Trophoblast cell (in vitro differentiated cells and primary cell): Measurements from ENCODE around the gene MYH3.
A peak's percentile ranks its signal among the peaks of the same experiment; 100 is the strongest.

Source experiments
- DNase-seq, 2 donors: peaks; one replicate each; pipeline ENCODE4 v3.0.0-alpha.2; 2016
- H2AFZ ChIP-seq: 2 replicates; pipeline ENCODE4 v1.6.1; 2013; ENCODE audit warnings: low read length, moderate library complexity, mild to moderate bottlenecking; ENCODE audit not compliant: insufficient read depth, poor library complexity
- H2AK5ac ChIP-seq: 2 replicates; pipeline ENCODE4 v1.6.1; 2013; ENCODE audit warnings: mild to moderate bottlenecking, low read length
- H2BK120ac ChIP-seq: 2 replicates; pipeline ENCODE4 v1.6.1; 2013; ENCODE audit warnings: low read length, mild to moderate bottlenecking, moderate library complexity; ENCODE audit not compliant: insufficient read depth, poor library complexity
- H2BK12ac ChIP-seq: 2 replicates; pipeline ENCODE4 v1.6.1; 2013; ENCODE audit warnings: mild to moderate bottlenecking, low read length, moderate library complexity
- H2BK5ac ChIP-seq: 2 replicates; pipeline ENCODE4 v1.6.1; 2013; ENCODE audit warnings: low read length, low read depth, moderate library complexity, mild to moderate bottlenecking; ENCODE audit not compliant: poor library complexity
- H3K14ac ChIP-seq: 2 replicates; pipeline ENCODE4 v1.6.1; 2013; ENCODE audit warnings: mild to moderate bottlenecking, low read length
- H3K18ac ChIP-seq: 2 replicates; pipeline ENCODE4 v1.6.1; 2013; ENCODE audit warnings: mild to moderate bottlenecking, low read length
- H3K23ac ChIP-seq: 2 replicates; pipeline ENCODE4 v1.6.1; 2013; ENCODE audit warnings: low read length
- H3K27ac ChIP-seq: 2 replicates; pipeline ENCODE4 v1.5.1; 2013; ENCODE audit warnings: low read depth, mild to moderate bottlenecking, inconsistent platforms, low read length, moderate library complexity
- H3K27me3 ChIP-seq: 2 replicates; pipeline ENCODE4 v1.6.1; 2013; ENCODE audit warnings: inconsistent platforms, mild to moderate bottlenecking, low read length, moderate library complexity; ENCODE audit not compliant: insufficient read depth
- H3K36me3 ChIP-seq, 2 experiments: 1 replicate in 1 of 2; 2 replicates in 1 of 2; pipeline ENCODE4 v1.6.1; 2013; ENCODE audit warnings: low read length in 2 of 2, mild to moderate bottlenecking in 2 of 2, moderate library complexity in 1 of 2; ENCODE audit not compliant: insufficient read depth in 2 of 2, control insufficient read depth in 1 of 2
- H3K4ac ChIP-seq: 2 replicates; pipeline ENCODE4 v1.6.1; 2013; ENCODE audit warnings: low read depth, mild to moderate bottlenecking, low read length, moderate library complexity
- H3K4me1 ChIP-seq, 2 experiments: 1 replicate in 1 of 2; 2 replicates in 1 of 2; pipeline ENCODE4 v1.6.1; 2013; ENCODE audit warnings: low read length in 2 of 2, mild to moderate bottlenecking in 2 of 2, moderate library complexity in 1 of 2; ENCODE audit not compliant: insufficient read depth in 2 of 2, control insufficient read depth in 1 of 2
- H3K4me2 ChIP-seq: 2 replicates; pipeline ENCODE4 v1.6.1; 2013; ENCODE audit warnings: inconsistent platforms, mild to moderate bottlenecking, low read length, moderate library complexity
- H3K4me3 ChIP-seq: 2 replicates; pipeline ENCODE4 v1.5.1; 2013; ENCODE audit warnings: mild to moderate bottlenecking, low read depth, low read length, inconsistent platforms
- H3K79me1 ChIP-seq: one replicate; pipeline ENCODE4 v1.6.1; 2013; ENCODE audit warnings: low read length
- H3K79me2 ChIP-seq: 2 replicates; pipeline ENCODE4 v1.6.1; 2013; ENCODE audit warnings: low read length, mild to moderate bottlenecking; ENCODE audit not compliant: control insufficient read depth, insufficient read depth, poor library complexity
- H3K9ac ChIP-seq: 2 replicates; pipeline ENCODE4 v1.6.1; 2013; ENCODE audit warnings: mild to moderate bottlenecking, low read length
- H3K9me3 ChIP-seq: 2 replicates; pipeline ENCODE4 v1.6.1; 2013; ENCODE audit warnings: low read depth, mild to moderate bottlenecking, control low read depth, inconsistent platforms, low read length; ENCODE audit not compliant: insufficient read depth
- H4K12ac ChIP-seq: 2 replicates; pipeline ENCODE4 v1.6.1; 2013; ENCODE audit warnings: low read depth, mild to moderate bottlenecking, low read length, moderate library complexity
- H4K8ac ChIP-seq: 2 replicates; pipeline ENCODE4 v1.6.1; 2013; ENCODE audit warnings: low read depth, mild to moderate bottlenecking, low read length, moderate library complexity
- H4K91ac ChIP-seq: one replicate; pipeline ENCODE4 v1.6.1; 2013; ENCODE audit warnings: low read depth, mild to moderate bottlenecking, low read length, moderate library complexity
- WGBS: extraction: QIAGEN DNeasy Blood & Tissue Kit; methylation state at CpG from one replicate; pipeline ENCODE4 v1.1.7; 2013; ENCODE audit warnings: missing lambda C conversion rate; ENCODE audit not compliant: insufficient read length, insufficient coverage; ENCODE audit errors: extremely low coverage; 5-methylcytosine and 5-hydroxymethylcytosine counted together

MYH3 gene

GRCh38 chr17:10622617-10623485, 34.3 kb downstream of the MYH3 start:
- no peak overlapping the region for H3K23ac ChIP-seq
- H4K12ac ChIP-seq = no peak overlapping the region
- H3K79me2 ChIP-seq = no peaks in the 10 kb centered on the region
- no peak overlapping the region for H3K9ac ChIP-seq
- H3K4me3 ChIP-seq = no peak overlapping the region
- H3K79me1 ChIP-seq = no peaks in the 10 kb centered on the region
- no peak overlapping the region for H2BK12ac ChIP-seq
- no peak overlapping the region for H3K27ac ChIP-seq
- no CpG with 5 or more reads among the region's 14 CpGs for WGBS
- no peak overlapping the region for H3K18ac ChIP-seq
- H3K14ac ChIP-seq = no peak overlapping the region
- H3K27me3 ChIP-seq = no peaks in the 10 kb centered on the region
- H2BK120ac ChIP-seq = no peak overlapping the region
- H3K4ac ChIP-seq = no peak overlapping the region
- no peaks in the 10 kb centered on the region for H3K36me3 ChIP-seq
- no peak overlapping the region for H4K91ac ChIP-seq
- DNase-seq = peak; percentile 60 to 61
- H2AFZ ChIP-seq = no peak overlapping the region
- no peak overlapping the region for H3K4me2 ChIP-seq
- no peak overlapping the region for H4K8ac ChIP-seq
- H3K4me1 ChIP-seq = no peaks in the 10 kb centered on the region
- H2AK5ac ChIP-seq = no peak overlapping the region
- no peak overlapping the region for H2BK5ac ChIP-seq
- H3K9me3 ChIP-seq = no peaks in the 10 kb centered on the region

- H4K12ac ChIP-seq = no peak overlapping the region
- no peaks in the 10 kb centered on the region for H3K36me3 ChIP-seq
- no CpG with 5 or more reads among the region's 6 CpGs for WGBS
- DNase-seq = peak; percentile 61 to 91
- no peak overlapping the region for H2AFZ ChIP-seq
- H3K4me2 ChIP-seq = no peak overlapping the region
- no peaks in the 10 kb centered on the region for H3K79me1 ChIP-seq
- H3K4ac ChIP-seq = no peak overlapping the region
- no peak overlapping the region for H3K18ac ChIP-seq
- no peak overlapping the region for H4K8ac ChIP-seq
- no peak overlapping the region for H3K9ac ChIP-seq
- no peak overlapping the region for H2BK5ac ChIP-seq
- H2AK5ac ChIP-seq = no peak overlapping the region
- H3K4me3 ChIP-seq = no peak overlapping the region
- no peaks in the 10 kb centered on the region for H3K27me3 ChIP-seq
- H4K91ac ChIP-seq = no peak overlapping the region
- H3K23ac ChIP-seq = no peak overlapping the region
- no peak overlapping the region for H3K27ac ChIP-seq
- H3K4me1 ChIP-seq = no peaks in the 10 kb centered on the region
- no peak overlapping the region for H3K14ac ChIP-seq
- H2BK120ac ChIP-seq = no peak overlapping the region
- H3K9me3 ChIP-seq = no peaks in the 10 kb centered on the region
- H2BK12ac ChIP-seq = no peak overlapping the region
- H3K79me2 ChIP-seq = no peaks in the 10 kb centered on the region
Measured at GRCh38 chr17:10621397-10621796, 35.7 kb downstream of the MYH3 start.

- Histone ChIP-seq H3K36me3 (no peaks in the 10 kb centered on the region), H3K79me1 (no peaks in the 10 kb centered on the region), H3K9me3 (no peaks in the 10 kb centered on the region), H4K12ac (no peak overlapping the region), H4K8ac (no peak overlapping the region), H3K18ac (no peak overlapping the region), H3K4me3 (no peak overlapping the region), H3K23ac (no peak overlapping the region), H3K14ac (no peak overlapping the region), H2BK5ac (no peak overlapping the region), H2BK12ac (no peak overlapping the region), H3K27me3 (no peaks in the 10 kb centered on the region), H2BK120ac (no peak overlapping the region), H3K27ac (no peak overlapping the region), H3K9ac (no peak overlapping the region), H2AK5ac (no peak overlapping the region), H3K4ac (no peak overlapping the region), H3K4me1 (no peaks in the 10 kb centered on the region), H2AFZ (no peak overlapping the region), H3K79me2 (no peaks in the 10 kb centered on the region), H3K4me2 (no peak overlapping the region), H4K91ac (no peak overlapping the region)
- peak in 1 of 2 donors; percentile 22 for DNase-seq
- WGBS = no CpG with 5 or more reads among the region's 4 CpGs
Measured at GRCh38 chr17:10620823-10621222, 36.3 kb downstream of the MYH3 start.

GRCh38 chr17:10618202-10618635, 38.9 kb downstream of the MYH3 start:
- no peaks in the 10 kb centered on the region for H3K79me2 ChIP-seq
- peak; percentile 65 to 92 for DNase-seq
- H3K79me1 ChIP-seq = no peaks in the 10 kb centered on the region
- H4K8ac ChIP-seq = no peak overlapping the region
- H3K36me3 ChIP-seq = no peaks in the 10 kb centered on the region
- H3K9me3 ChIP-seq = no peaks in the 10 kb centered on the region
- no peak overlapping the region for H2BK120ac ChIP-seq
- H3K4ac ChIP-seq = no peak overlapping the region
- H2AK5ac ChIP-seq = no peak overlapping the region
- no peak overlapping the region for H3K4me2 ChIP-seq
- no peak overlapping the region for H3K9ac ChIP-seq
- H3K14ac ChIP-seq = no peak overlapping the region
- H3K4me3 ChIP-seq = no peak overlapping the region
- H3K23ac ChIP-seq = no peak overlapping the region
- H4K91ac ChIP-seq = no peak overlapping the region
- no CpG with 5 or more reads among the region's 7 CpGs for WGBS
- H2AFZ ChIP-seq = no peak overlapping the region
- H3K18ac ChIP-seq = no peak overlapping the region
- H3K4me1 ChIP-seq = no peaks in the 10 kb centered on the region
- no peak overlapping the region for H2BK12ac ChIP-seq
- H3K27ac ChIP-seq = no peak overlapping the region
- no peak overlapping the region for H4K12ac ChIP-seq
- no peaks in the 10 kb centered on the region for H3K27me3 ChIP-seq
- H2BK5ac ChIP-seq = no peak overlapping the region
